OCI-LY3 (cell line): ENCODE data around the gene GFOD1.
"Not testable (repeated sequence)": the region's sequence is repeated elsewhere in the genome, so short reads cannot be mapped to it uniquely, and the experiment has no call there.

ENCODE experiments used
- H2AFZ ChIP-seq: fragments of 200-600, 300-600 bp; shearing (Covaris generic); 2 replicates; pipeline ENCODE4 v1.6.0; 2014; ENCODE audit warnings: antibody characterized with exemption, low read depth, low read length
- H3K27ac ChIP-seq: fragments of 200-600, 300-600 bp; sonication (generic); 2 replicates; pipeline ENCODE4 v1.5.1; 2014; ENCODE audit warnings: mild to moderate bottlenecking, low read length, moderate library complexity, mixed read lengths
- H3K27me3 ChIP-seq: fragments of 200-600, 300-600 bp; sonication (generic); 2 replicates; pipeline ENCODE4 v1.6.1; 2014; ENCODE audit warnings: low read depth, low read length, mixed read lengths
- H3K36me3 ChIP-seq: fragments of 200-600, 300-600 bp; sonication (generic); replicated peaks from 2 replicates; pipeline ENCODE3; 2014; ENCODE audit warnings: low read depth, low read length, mixed read lengths
- H3K4me1 ChIP-seq: fragments of 300-600, 200-600 bp; sonication (generic); 2 replicates; pipeline ENCODE4 v1.6.1; 2014; ENCODE audit warnings: low read length, mixed read lengths
- H3K4me2 ChIP-seq: fragments of 200-600, 300-600 bp; sonication (generic); 2 replicates; pipeline ENCODE4 v1.6.1; 2014; ENCODE audit warnings: low read length, mixed read lengths
- H3K4me3 ChIP-seq: fragments of 300-600, 200-600 bp; sonication (generic); 2 replicates; pipeline ENCODE4 v1.5.1; 2014; ENCODE audit warnings: antibody characterized with exemption, mild to moderate bottlenecking, low read length, moderate library complexity
- H3K79me2 ChIP-seq: fragments of 300-600, 200-600 bp; shearing (Covaris generic); 2 replicates; pipeline ENCODE4 v1.6.1; 2014; ENCODE audit warnings: mild to moderate bottlenecking, low read length, mixed read lengths
- H3K9ac ChIP-seq: fragments of 300-600, 200-600 bp; shearing (Covaris generic); 2 replicates; pipeline ENCODE4 v1.6.0; 2014; ENCODE audit warnings: mild to moderate bottlenecking, low read length, moderate library complexity
- H3K9me3 ChIP-seq: fragments of 200-600, 300-600 bp; shearing (Covaris generic); 2 replicates; pipeline ENCODE4 v1.6.1; 2014; ENCODE audit warnings: low read length, mixed read lengths; ENCODE audit not compliant: insufficient read depth
- H4K20me1 ChIP-seq: fragments of 200-600, 300-600 bp; sonication (generic); 2 replicates; pipeline ENCODE4 v1.6.1; 2016; ENCODE audit warnings: low read length, mixed read lengths; ENCODE audit not compliant: insufficient read depth
- EZH2phosphoT487 ChIP-seq: fragments of 200-600 bp; shearing (Covaris generic); IDR thresholded peaks from 2 replicates; pipeline ENCODE4 v1.6.1; 2018; ENCODE audit warnings: antibody characterized with exemption, mixed run types, low read depth
- TF ChIP-seq, protein P1 (sequence below): fragments of 200-600, 300-600 bp; sonication (generic); IDR thresholded peaks from 2 replicates; pipeline ENCODE4 v1.5.1; 2014; ENCODE audit warnings: antibody characterized with exemption, low read length, low read depth

The GFOD1 gene

GRCh38 chr6:13445744-13446115 lies 41.7 kb downstream of the GFOD1 start:
- no peaks in the 10 kb centered on the region for H3K9me3 ChIP-seq
- H3K4me2 ChIP-seq: no peak overlapping the region
- H3K36me3 ChIP-seq: no peaks in the 10 kb centered on the region
- no peak overlapping the region for H2AFZ ChIP-seq
- no peak overlapping the region for H3K4me3 ChIP-seq
- no peak overlapping the region for H3K9ac ChIP-seq
- no peak for TF ChIP-seq EZH2phosphoT487
- TF ChIP-seq, protein P1, sequence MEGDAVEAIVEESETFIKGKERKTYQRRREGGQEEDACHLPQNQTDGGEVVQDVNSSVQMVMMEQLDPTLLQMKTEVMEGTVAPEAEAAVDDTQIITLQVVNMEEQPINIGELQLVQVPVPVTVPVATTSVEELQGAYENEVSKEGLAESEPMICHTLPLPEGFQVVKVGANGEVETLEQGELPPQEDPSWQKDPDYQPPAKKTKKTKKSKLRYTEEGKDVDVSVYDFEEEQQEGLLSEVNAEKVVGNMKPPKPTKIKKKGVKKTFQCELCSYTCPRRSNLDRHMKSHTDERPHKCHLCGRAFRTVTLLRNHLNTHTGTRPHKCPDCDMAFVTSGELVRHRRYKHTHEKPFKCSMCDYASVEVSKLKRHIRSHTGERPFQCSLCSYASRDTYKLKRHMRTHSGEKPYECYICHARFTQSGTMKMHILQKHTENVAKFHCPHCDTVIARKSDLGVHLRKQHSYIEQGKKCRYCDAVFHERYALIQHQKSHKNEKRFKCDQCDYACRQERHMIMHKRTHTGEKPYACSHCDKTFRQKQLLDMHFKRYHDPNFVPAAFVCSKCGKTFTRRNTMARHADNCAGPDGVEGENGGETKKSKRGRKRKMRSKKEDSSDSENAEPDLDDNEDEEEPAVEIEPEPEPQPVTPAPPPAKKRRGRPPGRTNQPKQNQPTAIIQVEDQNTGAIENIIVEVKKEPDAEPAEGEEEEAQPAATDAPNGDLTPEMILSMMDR: no peak
- no peaks in the 10 kb centered on the region for H3K4me1 ChIP-seq
- H3K79me2 ChIP-seq: no peaks in the 10 kb centered on the region
- H3K27me3 ChIP-seq: no peaks in the 10 kb centered on the region
- no peaks in the 10 kb centered on the region for H4K20me1 ChIP-seq
- H3K27ac ChIP-seq: no peak overlapping the region

DNA sequence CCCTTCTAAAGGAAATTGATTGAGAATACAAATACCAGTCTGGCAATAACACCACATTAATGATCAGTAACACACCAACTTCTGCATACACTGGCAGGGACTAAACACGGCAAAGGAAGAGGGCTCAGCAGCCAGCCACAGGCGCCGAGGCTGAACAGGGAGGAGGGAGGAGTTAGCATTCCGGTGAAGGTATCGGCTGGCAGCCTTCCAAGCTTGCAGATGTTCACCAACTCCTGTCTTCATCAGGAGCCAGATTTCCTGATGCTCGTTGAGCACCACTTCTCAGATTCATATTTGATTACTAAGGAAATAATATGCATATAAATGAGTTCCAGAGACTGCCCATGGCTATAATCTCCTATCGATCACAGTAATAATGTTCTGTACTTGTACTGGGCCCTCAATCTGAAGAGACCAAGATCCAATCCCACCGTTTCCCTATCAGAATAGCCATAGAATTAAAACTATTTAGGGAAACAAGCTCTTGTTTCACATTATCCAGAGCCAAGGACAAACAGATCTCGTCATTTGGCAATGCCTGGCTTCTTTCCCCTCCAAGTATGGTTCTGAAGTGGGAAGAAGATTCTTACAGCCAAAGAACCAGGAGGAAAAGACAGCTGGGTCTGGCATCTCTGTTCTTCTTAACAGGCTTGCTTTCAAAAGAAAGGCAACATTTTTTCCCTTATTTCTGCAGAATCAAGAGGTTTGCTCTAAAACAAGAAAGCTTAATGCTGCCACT lies 42.2 kb downstream of the GFOD1 start:
- H3K9ac ChIP-seq: no peak overlapping the region
- H3K4me2 ChIP-seq: no peak overlapping the region
- H3K79me2 ChIP-seq: no peaks in the 10 kb centered on the region

GRCh38 chr6:13444604-13445003 lies 42.8 kb downstream of the GFOD1 start:
- Histone ChIP-seq H3K36me3 (no peaks in the 10 kb centered on the region), H3K4me1 (no peaks in the 10 kb centered on the region), H3K27ac (no peak overlapping the region), H4K20me1 (no peaks in the 10 kb centered on the region), H2AFZ (no peak overlapping the region), H3K79me2 (no peaks in the 10 kb centered on the region), H3K4me2 (no peak overlapping the region), H3K27me3 (no peaks in the 10 kb centered on the region), H3K9ac (no peak overlapping the region), H3K4me3 (no peak overlapping the region), H3K9me3 (no peaks in the 10 kb centered on the region)
- TF ChIP-seq EZH2phosphoT487: no peak
- TF ChIP-seq, protein P1: no peak

More for the DNA sequence above, 42.2 kb downstream of the GFOD1 start:
- H3K36me3 ChIP-seq: no peaks in the 10 kb centered on the region
- TF ChIP-seq, protein P1: no peak
- TF ChIP-seq EZH2phosphoT487: no peak
- H4K20me1 ChIP-seq: no peaks in the 10 kb centered on the region
- H3K27ac ChIP-seq: no peak overlapping the region
- no peaks in the 10 kb centered on the region for H3K4me1 ChIP-seq
- H3K27me3 ChIP-seq: no peaks in the 10 kb centered on the region
- H3K4me3 ChIP-seq: no peak overlapping the region
- no peaks in the 10 kb centered on the region for H3K9me3 ChIP-seq
- no peak overlapping the region for H2AFZ ChIP-seq

DNA sequence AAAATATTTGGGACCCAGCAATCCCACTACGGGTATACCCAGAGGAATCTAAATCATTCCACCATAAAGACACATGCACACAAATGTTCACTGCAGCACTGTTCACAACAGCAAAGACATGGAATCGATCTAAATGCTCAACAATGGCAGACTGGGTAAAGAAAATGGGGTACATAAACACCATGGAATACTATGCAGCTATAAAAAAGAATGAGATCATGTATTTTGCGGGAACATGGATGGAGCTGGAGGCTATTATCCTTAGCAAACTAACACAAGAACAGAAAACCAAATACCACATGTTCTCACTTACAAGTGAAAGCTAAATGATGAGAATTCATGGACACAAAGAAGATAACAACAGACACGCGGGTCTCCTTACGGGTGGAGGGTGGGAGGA lies 43.4 kb downstream of the GFOD1 start:
- not testable (repeated sequence) for H2AFZ ChIP-seq, H3K9me3 ChIP-seq, H3K4me2 ChIP-seq, H3K27me3 ChIP-seq, H4K20me1 ChIP-seq, H3K36me3 ChIP-seq, H3K27ac ChIP-seq, H3K9ac ChIP-seq, H3K4me1 ChIP-seq, H3K79me2 ChIP-seq, H3K4me3 ChIP-seq

GRCh38 chr6:13441778-13442177 lies 45.6 kb downstream of the GFOD1 start:
- H3K4me3 ChIP-seq: no peak overlapping the region
- no peaks in the 10 kb centered on the region for H3K27me3 ChIP-seq
- H3K27ac ChIP-seq: no peak overlapping the region
- no peak overlapping the region for H3K9ac ChIP-seq
- H3K9me3 ChIP-seq: no peaks in the 10 kb centered on the region
- no peak overlapping the region for H3K4me2 ChIP-seq
- H2AFZ ChIP-seq: no peak overlapping the region
- TF ChIP-seq EZH2phosphoT487: no peak
- TF ChIP-seq, protein P1: no peak
- H4K20me1 ChIP-seq: no peaks in the 10 kb centered on the region
- H3K4me1 ChIP-seq: no peaks in the 10 kb centered on the region
- H3K79me2 ChIP-seq: no peaks in the 10 kb centered on the region
- no peaks in the 10 kb centered on the region for H3K36me3 ChIP-seq
